Peyer's patch (tissue), 4 donors: ENCODE measurements around the gene ZNF845.
"Not testable (repeated sequence)": the region's sequence is repeated elsewhere in the genome, so short reads cannot be mapped to it uniquely, and the experiment has no call there.

Experiments
- POLR2A ChIP-seq, 2 donors: fragments of 450-650 bp; IDR thresholded peaks; one replicate each; pipeline ENCODE4 v1.5.1; 2017; ENCODE audit warnings: antibody characterized with exemption in 2 of 2, mild to moderate bottlenecking in 2 of 2, moderate library complexity in 2 of 2
- TF ChIP-seq, protein P1 (sequence below), 6 experiments: fragments of 450-650 bp in 4 of 6; fragments of 200-600 bp in 2 of 6; sonication (generic) in 1 of 6; IDR thresholded peaks; one replicate each; pipeline ENCODE4 v1.5.1; 2017 to 2019; ENCODE audit warnings: antibody characterized with exemption in 6 of 6, mild to moderate bottlenecking in 3 of 6, moderate library complexity in 1 of 6

DNA sequence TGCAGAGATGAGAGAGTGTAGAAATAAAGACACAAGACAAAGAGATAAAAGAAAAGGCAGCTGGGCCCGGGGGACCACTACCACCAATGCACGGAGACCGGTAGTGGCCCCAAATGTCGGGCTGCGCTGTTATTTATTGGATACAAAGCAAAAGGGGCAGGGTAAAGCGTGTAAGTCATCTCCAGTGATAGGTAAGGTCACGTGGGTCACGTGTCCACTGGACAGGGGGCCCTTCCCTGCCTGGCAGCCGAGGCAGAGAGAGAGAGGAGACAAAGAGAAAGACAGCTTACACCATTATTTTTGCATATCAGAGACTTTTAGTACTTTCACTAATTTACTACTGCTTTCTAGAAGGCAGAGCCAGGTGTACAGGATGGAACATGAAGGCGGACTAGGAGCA is 26.5 kb downstream of the ZNF845 start:
- TF ChIP-seq POLR2A (IDR thresholded peaks at IDR 0.05): not testable (repeated sequence)
- TF ChIP-seq, protein P1, sequence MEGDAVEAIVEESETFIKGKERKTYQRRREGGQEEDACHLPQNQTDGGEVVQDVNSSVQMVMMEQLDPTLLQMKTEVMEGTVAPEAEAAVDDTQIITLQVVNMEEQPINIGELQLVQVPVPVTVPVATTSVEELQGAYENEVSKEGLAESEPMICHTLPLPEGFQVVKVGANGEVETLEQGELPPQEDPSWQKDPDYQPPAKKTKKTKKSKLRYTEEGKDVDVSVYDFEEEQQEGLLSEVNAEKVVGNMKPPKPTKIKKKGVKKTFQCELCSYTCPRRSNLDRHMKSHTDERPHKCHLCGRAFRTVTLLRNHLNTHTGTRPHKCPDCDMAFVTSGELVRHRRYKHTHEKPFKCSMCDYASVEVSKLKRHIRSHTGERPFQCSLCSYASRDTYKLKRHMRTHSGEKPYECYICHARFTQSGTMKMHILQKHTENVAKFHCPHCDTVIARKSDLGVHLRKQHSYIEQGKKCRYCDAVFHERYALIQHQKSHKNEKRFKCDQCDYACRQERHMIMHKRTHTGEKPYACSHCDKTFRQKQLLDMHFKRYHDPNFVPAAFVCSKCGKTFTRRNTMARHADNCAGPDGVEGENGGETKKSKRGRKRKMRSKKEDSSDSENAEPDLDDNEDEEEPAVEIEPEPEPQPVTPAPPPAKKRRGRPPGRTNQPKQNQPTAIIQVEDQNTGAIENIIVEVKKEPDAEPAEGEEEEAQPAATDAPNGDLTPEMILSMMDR (IDR thresholded peaks at IDR 0.05): not testable (repeated sequence)
